ENCODE results near the gene BPI. TPM values are rescaled to one million over a fixed set of nuclear protein-coding genes. Genes with fewer than 3 reads are reported as not detected.

Gene BPI
- total RNA-seq, 1 experiment from 2014 or later: not detected

- Histone ChIP-seq H4K8ac (replicated peaks; ENCODE audit: insufficient read length, low read depth, low read length) (no peak overlapping the region), H3K79me1 (ENCODE audit: insufficient read depth, low read depth, low read length, poor library complexity, severe bottlenecking) (no peaks in the 10 kb centered on the region), H3K27me3 (ENCODE audit: insufficient read depth, low read length) (no peaks in the 10 kb centered on the region), H3K27ac (ENCODE audit: insufficient read length, low read depth, low read length) (no peak overlapping the region), H2AK5ac (ENCODE audit: insufficient read length, low read length) (no peak overlapping the region), H4K5ac (ENCODE audit: insufficient read length, low read depth, low read length) (no peak overlapping the region), H3T11ph (ENCODE audit: low read length) (no peak overlapping the region), H2BK120ac (ENCODE audit: low read depth, low read length, poor library complexity, severe bottlenecking) (no peak overlapping the region), H3K14ac (ENCODE audit: insufficient read depth, low read length) (no peak overlapping the region), H3K4me2 (ENCODE audit: insufficient read depth, insufficient read length, low read length) (no peak overlapping the region), H3K9me3 (ENCODE audit: control insufficient read depth, low read depth, low read length) (no peaks in the 10 kb centered on the region), H3K79me2 (ENCODE audit: insufficient read depth, low read length) (no peaks in the 10 kb centered on the region), H4K20me1 (ENCODE audit: control insufficient read depth, insufficient read depth, insufficient read length) (no peaks in the 10 kb centered on the region), H3K9ac (ENCODE audit: extremely low read depth, insufficient read length, low read length) (no peak overlapping the region), H3K23ac (ENCODE audit: insufficient read length, low read depth, low read length) (no peak overlapping the region), H4K91ac (ENCODE audit: insufficient read length, low read depth, low read length) (no peak overlapping the region), H2BK15ac (ENCODE audit: low read depth, low read length) (no peak overlapping the region), H2BK20ac (ENCODE audit: low read depth, low read length, poor library complexity, severe bottlenecking) (no peak overlapping the region), H3K18ac (ENCODE audit: insufficient read length, low read depth, low read length) (no peak overlapping the region), H2AFZ (ENCODE audit: low read length) (no peak overlapping the region), H3K23me2 (ENCODE audit: insufficient read length, low read depth, low read length, poor library complexity, severe bottlenecking) (no peaks in the 10 kb centered on the region), H3K4ac (ENCODE audit: low read depth, low read length) (no peak overlapping the region), H2BK12ac (ENCODE audit: insufficient read length, low read depth, low read length) (no peak overlapping the region), H3K4me1 (ENCODE audit: insufficient read depth, low read length) (peaks cover 7% of the 10 kb centered on the region; the same call in 1 of the 2 replicates), H3K56ac (ENCODE audit: insufficient read length, low read depth, low read length) (no peak overlapping the region), H2BK5ac (ENCODE audit: insufficient read length, low read length) (no peak overlapping the region)
- H3K36me3 Mint-ChIP-seq (ENCODE audit: insufficient read depth in 1 of 3, low read depth in 3 of 3): no peaks in the 10 kb centered on the region
- H3K27me3 Mint-ChIP-seq (ENCODE audit: low read depth): no peaks in the 10 kb centered on the region; the same call in 1 of the 2 replicates
- peaks cover 35 to 45% of the 10 kb centered on the region in 2 experiments for H3K4me1 Mint-ChIP-seq
- DNase-seq: peak; percentile 56
- TF ChIP-seq CTCF (conservative IDR thresholded peaks at IDR 0.05): no peak
- H3K27ac Mint-ChIP-seq: peak overlapping the region in 2 of 3 experiments; percentile 55 to 59; a peak in 3 of 7 replicates
- no peak overlapping the region for H3K4me3 Mint-ChIP-seq
- WGBS (ENCODE audit: extremely low coverage, insufficient read length, low lambda C conversion rate): no CpG with 5 or more reads among the region's 18 CpGs
- no peaks in the 10 kb centered on the region for H3K9me3 Mint-ChIP-seq
These were observed 51.4 kb downstream of the BPI start for GRCh38 chr20:38355161-38356012.
